Left lung (tissue), 10 donors: Measurements from ENCODE around the gene BCL11A. TPM values are rescaled to one million over a fixed set of nuclear protein-coding genes. Genes with fewer than 3 reads are reported as not detected.
"Not testable (repeated sequence)": the region's sequence is repeated elsewhere in the genome, so short reads cannot be mapped to it uniquely, and the experiment has no call there.

ENCODE experiments used
- ATAC-seq: fragments of 200-7000 bp; cut with Tn5 transposase; one replicate; pipeline ENCODE4 v1.9.1; 2020; ENCODE audit warnings: moderate library complexity
- DNase-seq, 4 donors: peaks; one replicate each; pipeline ENCODE4 v3.0.0-alpha.2; 2013 to 2020
- H3K27ac ChIP-seq, 2 donors: fragments of 200-600 bp; sonication (generic) in 1 of 2; one replicate each; pipeline versions ENCODE4 v1.5.0 to v1.8.0; 2020 to 2021
- H3K27me3 ChIP-seq, 2 donors: fragments of 200-600 bp; sonication (generic) in 1 of 2; one replicate each; pipeline versions ENCODE4 v1.5.0 to v1.8.0; 2020 to 2021
- H3K36me3 ChIP-seq, 2 donors: fragments of 200-600 bp; sonication (generic) in 1 of 2; one replicate each; pipeline versions ENCODE4 v1.5.0 to v1.8.0; 2020 to 2021
- H3K4me1 ChIP-seq, 2 donors: fragments of 200-600 bp; one replicate each; pipeline ENCODE4 v1.8.0; 2021
- H3K4me3 ChIP-seq, 2 donors: fragments of 200-600 bp; sonication (generic) in 1 of 2; one replicate each; pipeline versions ENCODE4 v1.5.0 to v1.8.0; 2020 to 2021; ENCODE audit warnings: mild to moderate bottlenecking in 1 of 2
- H3K9me3 ChIP-seq, 2 donors: fragments of 200-600 bp; sonication (generic) in 1 of 2; one replicate each; pipeline versions ENCODE4 v1.5.0 to v1.8.0; 2020 to 2021
- intact Hi-C, 2 donors: fragments of 100-400 bp; cut with DNase I; formaldehyde crosslinking; loops; one replicate each; pipeline versions ENCODE4 v1.11.2 to v1.14.2; 2022
- polyA plus RNA-seq, 6 donors: library from polyadenylated mRNA; unstranded; fragments of 120-200 nt; gene quantifications; one replicate each; pipeline ENCODE4 v1.2.1, GENCODE V29; 2013; ENCODE audit not compliant: insufficient read length in 6 of 6
- total RNA-seq, 2 donors: library from RNA; stranded (reverse); fragmentation: NEBNext Ultra II Directional; extraction: Animal tissue kit (Norgen Biotek cat#: 25700); gene quantifications; one replicate each; pipeline ENCODE4 v1.2.1, GENCODE V29; 2021
- TF ChIP-seq, protein P1 (sequence below), 2 donors: fragments of 200-600 bp; sonication (generic) in 1 of 2; IDR thresholded peaks; one replicate each; pipeline versions ENCODE4 v1.5.0 to v1.8.0; 2021; ENCODE audit warnings: antibody characterized with exemption in 2 of 2
- donor health status: DM: no; HTN: yes; CAD: no.
- donor health status: DM: no; HTN: no; CAD: no.

Gene BCL11A
- total and polyA plus RNA-seq, 8 donors: 4.0 to 33.5 (median 24.9) TPM

DNA sequence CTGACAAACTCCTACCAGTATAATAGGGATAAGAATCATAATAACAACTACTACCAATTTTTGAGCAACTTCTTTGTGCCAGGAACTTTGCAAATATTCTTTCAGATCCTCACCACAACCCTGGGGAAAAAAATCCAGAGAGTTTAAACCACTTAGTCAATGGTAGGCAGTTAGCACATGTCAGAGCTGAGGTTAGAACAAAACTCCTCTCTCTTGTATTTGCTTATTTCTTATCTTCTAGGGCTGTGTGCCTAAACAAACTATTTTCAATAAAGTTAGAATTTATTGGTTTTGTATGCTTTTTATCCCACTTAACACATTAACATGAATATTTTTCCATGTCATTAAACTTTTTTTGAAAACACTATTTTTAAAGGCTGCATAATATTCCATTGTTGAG, 127.1 kb downstream of the BCL11A start:
- H3K9me3 ChIP-seq: no peaks in the 10 kb centered on the region
- no peak for DNase-seq
- ATAC-seq: no peak
- H3K27me3 ChIP-seq: no peaks in the 10 kb centered on the region
- no peak overlapping the region for H3K27ac ChIP-seq
- no peaks in the 10 kb centered on the region for H3K4me1 ChIP-seq
- TF ChIP-seq, protein P1, sequence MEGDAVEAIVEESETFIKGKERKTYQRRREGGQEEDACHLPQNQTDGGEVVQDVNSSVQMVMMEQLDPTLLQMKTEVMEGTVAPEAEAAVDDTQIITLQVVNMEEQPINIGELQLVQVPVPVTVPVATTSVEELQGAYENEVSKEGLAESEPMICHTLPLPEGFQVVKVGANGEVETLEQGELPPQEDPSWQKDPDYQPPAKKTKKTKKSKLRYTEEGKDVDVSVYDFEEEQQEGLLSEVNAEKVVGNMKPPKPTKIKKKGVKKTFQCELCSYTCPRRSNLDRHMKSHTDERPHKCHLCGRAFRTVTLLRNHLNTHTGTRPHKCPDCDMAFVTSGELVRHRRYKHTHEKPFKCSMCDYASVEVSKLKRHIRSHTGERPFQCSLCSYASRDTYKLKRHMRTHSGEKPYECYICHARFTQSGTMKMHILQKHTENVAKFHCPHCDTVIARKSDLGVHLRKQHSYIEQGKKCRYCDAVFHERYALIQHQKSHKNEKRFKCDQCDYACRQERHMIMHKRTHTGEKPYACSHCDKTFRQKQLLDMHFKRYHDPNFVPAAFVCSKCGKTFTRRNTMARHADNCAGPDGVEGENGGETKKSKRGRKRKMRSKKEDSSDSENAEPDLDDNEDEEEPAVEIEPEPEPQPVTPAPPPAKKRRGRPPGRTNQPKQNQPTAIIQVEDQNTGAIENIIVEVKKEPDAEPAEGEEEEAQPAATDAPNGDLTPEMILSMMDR (IDR thresholded peaks at IDR 0.05): no peak
- intact Hi-C loops: no loop called here
- H3K36me3 ChIP-seq: no peaks in the 10 kb centered on the region
- H3K4me3 ChIP-seq: no peak overlapping the region

DNA sequence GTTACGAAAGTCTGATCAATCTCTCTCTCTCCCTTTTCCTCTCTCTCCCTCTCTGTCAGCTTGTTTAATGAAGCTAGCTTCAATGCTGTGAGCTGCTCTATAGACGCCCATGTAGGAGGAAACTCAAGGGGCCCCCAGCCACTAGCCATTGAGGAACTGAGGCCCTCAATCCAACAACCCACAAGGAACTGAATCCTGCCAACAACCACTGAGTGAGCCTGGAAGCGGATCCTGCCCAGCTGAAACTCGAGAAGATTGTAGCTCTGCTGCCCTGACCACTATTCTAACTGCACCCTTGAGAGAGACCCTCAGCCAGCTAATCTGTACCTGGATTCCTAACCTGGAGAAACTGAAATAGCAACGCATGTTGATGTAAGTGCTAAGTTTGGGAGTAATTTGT, 129.2 kb downstream of the BCL11A start:
- no peaks in the 10 kb centered on the region for H3K36me3 ChIP-seq
- no peaks in the 10 kb centered on the region for H3K9me3 ChIP-seq
- intact Hi-C loops: no loop called here
- no peak overlapping the region for H3K27ac ChIP-seq
- H3K27me3 ChIP-seq: no peaks in the 10 kb centered on the region
- H3K4me3 ChIP-seq: no peak overlapping the region
- no peak for DNase-seq
- TF ChIP-seq, protein P1 (IDR thresholded peaks at IDR 0.05): no peak
- no peaks in the 10 kb centered on the region for H3K4me1 ChIP-seq
- ATAC-seq: no peak

DNA sequence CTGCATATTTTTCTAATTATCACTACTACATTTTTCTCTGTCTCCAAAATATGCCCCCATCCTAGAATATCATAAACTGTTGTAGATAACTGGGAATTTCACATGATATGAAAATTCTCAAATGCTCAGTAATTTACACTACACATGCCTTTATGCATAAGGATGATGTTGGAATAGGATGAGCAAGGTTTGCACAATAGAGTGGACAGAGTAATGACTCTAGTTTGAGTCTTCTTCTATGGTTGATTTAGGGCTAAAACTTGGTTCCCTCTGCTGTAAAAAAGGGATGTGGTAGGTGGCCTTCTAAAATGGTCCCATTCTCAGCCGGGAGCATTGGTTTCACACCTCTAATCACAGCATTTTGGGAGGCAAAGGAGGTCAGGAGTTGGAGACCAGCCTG, 129.9 kb downstream of the BCL11A start:
- H3K9me3 ChIP-seq: no peaks in the 10 kb centered on the region
- TF ChIP-seq, protein P1 (IDR thresholded peaks at IDR 0.05): no peak
- no peak for ATAC-seq
- DNase-seq: no peak
- H3K4me3 ChIP-seq: no peak overlapping the region
- no peaks in the 10 kb centered on the region for H3K4me1 ChIP-seq
- no peaks in the 10 kb centered on the region for H3K27me3 ChIP-seq
- no peaks in the 10 kb centered on the region for H3K36me3 ChIP-seq
- H3K27ac ChIP-seq: no peak overlapping the region
- intact Hi-C loops: no loop called here

DNA sequence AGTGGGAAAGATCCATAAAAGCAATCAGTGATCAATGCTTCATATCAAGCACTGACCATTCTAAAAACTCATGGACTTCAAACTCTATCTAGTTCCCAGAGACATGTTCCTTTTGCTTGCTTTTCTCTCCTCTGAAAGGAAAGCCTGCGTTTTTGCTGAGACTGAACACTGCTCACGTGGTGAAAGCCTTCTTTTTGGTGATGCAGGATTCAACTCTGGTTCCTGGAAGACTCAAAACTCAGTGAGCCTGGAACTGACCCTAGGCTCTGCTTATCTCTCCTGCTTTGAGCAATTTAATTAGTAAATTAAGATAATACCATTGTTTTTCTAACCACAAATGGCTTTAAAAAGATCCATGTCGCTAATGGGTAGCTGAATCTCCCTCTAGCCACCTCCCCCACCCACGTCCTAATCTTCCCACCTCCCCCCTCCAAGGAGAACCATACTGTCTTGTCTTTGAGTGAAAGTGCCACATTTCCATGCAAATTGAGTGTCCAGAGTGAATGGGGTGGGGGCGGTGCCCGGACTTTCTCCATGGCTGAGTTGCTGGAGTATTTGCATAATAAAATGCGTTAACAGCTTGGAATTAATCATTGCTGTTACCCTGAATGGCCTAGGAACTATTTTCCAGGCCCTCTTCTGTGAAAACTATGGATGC, 130.5 kb downstream of the BCL11A start:
- Histone ChIP-seq H3K4me3 (no peak overlapping the region), H3K27me3 (no peaks in the 10 kb centered on the region), H3K9me3 (no peaks in the 10 kb centered on the region), H3K27ac (no peak overlapping the region), H3K4me1 (no peaks in the 10 kb centered on the region), H3K36me3 (no peaks in the 10 kb centered on the region)
- intact Hi-C loops: no loop called here
- DNase-seq: no peak
- ATAC-seq: no peak
- TF ChIP-seq, protein P1 (IDR thresholded peaks at IDR 0.05): no peak

DNA sequence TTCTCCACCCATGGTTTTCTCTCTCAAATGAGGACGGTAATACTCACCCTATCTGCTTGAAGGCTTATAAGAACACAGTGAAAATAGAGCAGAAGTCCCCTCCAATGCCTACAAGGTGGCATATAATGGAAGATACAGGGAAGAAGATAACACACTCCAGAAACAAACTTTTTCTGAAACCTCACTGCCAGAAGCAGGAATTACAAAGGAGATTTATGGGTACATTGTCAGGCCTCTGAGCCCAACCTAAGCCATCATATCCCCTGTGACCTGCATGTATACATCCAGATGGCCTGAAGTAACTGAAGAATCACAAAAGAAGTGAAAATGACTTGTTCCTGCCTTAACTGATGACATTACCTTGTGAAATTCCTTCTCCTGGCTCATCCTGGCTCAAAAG, 136.2 kb downstream of the BCL11A start:
- H3K4me3 ChIP-seq, DNase-seq, intact Hi-C loops, H3K27me3 ChIP-seq, H3K27ac ChIP-seq, ATAC-seq, H3K36me3 ChIP-seq, H3K9me3 ChIP-seq: not testable (repeated sequence)
- peaks cover 0 to 11% of the 10 kb centered on the region in 2 donors for H3K4me1 ChIP-seq
